Measurements from ENCODE around the gene ARHGEF33.
A peak's percentile ranks its signal among the peaks of the same experiment; 100 is the strongest.

ARHGEF33 gene

DNA sequence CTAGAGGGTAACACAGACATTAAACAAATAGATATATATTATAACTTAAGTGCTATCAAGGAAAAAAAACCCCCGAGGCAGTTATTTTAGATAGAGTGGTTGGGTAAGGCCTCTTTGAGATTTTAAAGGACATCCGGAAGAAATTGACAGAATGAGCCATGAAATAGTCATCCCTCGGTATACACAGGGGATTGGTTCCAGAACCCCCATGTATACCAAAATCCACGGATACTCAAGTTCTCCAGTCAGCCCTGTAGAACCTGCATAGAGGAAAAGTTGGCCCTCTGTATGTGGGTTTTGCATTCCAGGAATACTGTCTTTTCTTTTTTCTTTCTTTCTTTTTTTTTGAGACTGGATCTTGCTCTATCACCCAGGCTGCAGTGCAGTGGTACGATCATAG lies 15.9 kb upstream of the ARHGEF33 start:
- no peak for DNase-seq (ENCODE audit: low read depth)
- no peak overlapping the region for H3K4me3 ChIP-seq (ENCODE audit: low read length)
- TF ChIP-seq, protein P1, sequence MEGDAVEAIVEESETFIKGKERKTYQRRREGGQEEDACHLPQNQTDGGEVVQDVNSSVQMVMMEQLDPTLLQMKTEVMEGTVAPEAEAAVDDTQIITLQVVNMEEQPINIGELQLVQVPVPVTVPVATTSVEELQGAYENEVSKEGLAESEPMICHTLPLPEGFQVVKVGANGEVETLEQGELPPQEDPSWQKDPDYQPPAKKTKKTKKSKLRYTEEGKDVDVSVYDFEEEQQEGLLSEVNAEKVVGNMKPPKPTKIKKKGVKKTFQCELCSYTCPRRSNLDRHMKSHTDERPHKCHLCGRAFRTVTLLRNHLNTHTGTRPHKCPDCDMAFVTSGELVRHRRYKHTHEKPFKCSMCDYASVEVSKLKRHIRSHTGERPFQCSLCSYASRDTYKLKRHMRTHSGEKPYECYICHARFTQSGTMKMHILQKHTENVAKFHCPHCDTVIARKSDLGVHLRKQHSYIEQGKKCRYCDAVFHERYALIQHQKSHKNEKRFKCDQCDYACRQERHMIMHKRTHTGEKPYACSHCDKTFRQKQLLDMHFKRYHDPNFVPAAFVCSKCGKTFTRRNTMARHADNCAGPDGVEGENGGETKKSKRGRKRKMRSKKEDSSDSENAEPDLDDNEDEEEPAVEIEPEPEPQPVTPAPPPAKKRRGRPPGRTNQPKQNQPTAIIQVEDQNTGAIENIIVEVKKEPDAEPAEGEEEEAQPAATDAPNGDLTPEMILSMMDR (conservative IDR thresholded peaks at IDR 0.05; ENCODE audit: low read depth, low read length), result no peak

DNA sequence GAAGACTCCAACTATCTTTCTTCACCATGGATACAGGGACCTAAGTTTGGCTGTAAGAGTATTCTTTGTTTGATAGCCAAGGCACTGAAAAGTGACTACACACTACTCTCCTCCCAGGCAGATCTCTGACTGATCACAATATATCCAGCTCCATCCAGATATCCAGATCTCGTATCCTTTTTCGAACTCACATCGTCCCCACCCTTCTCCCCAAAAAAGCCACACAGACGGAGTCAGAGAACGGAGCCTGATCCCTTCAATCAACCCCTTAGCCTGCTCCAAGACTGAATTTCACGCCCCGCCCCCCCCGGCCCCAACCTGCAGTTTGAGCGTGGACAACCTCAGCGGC lies 14.5 kb upstream of the ARHGEF33 start:
- TF ChIP-seq, protein P1 (conservative IDR thresholded peaks at IDR 0.05; ENCODE audit: low read depth, low read length), result no peak
- DNase-seq (ENCODE audit: low read depth), result no peak

DNA sequence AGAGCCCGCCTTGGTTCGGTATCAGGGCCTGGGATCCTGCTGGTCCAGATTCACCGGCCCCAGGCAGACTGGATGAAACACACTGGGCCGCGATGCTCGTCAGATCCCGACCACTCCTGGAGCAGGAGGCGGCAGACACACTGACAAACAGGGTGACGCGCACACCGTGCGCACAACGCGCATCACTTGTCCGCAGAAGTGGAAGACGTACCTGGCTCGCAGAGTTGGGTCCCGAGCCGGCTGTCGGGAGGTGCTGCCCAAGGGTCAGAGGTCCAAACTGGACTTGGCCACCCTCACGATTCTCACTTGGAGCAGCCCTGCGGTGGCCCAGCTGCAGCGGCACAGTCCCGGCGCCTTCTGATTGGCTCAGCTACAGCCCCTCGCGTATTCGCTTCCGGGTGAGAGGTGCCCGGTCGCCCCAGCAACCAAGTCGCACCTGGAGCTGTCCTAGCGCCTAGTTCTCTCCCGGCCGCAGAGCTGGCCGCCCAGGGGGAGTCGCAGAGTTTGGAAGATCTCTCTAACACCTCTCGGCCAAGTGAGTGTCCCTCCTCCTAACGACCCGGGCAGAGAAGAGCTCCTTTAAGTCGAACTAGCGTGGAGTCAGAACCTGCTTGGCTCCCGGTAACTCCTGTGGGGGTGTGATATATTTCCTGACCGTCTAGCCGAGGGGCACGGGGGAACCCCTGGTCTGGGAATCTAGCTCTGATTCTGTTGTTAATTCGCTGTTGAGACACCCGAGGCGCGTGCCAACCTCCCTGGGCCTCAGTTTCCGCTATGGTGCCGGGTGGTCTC lies 13.9 kb upstream of the ARHGEF33 start, which contains the start of the genes DHX57 and MORN2:
Gene DHX57, minus strand, starts transcription at position 359 of the 792 bp plus-strand sequence. CDS start 7,529 bp downstream, outside the sequence.
Gene MORN2, plus strand, starts transcription at position 401 of the 792 bp plus-strand sequence.
- H3K4me3 ChIP-seq (ENCODE audit: low read length), result peak within 1 kb of the TSS; percentile 98
- TF ChIP-seq, protein P1 (conservative IDR thresholded peaks at IDR 0.05; ENCODE audit: low read depth, low read length), result no peak
- DNase-seq (ENCODE audit: low read depth), result peak; percentile 43

More for the DNA sequence above, 14.5 kb upstream of the ARHGEF33 start:
- H3K4me3 ChIP-seq (ENCODE audit: low read length), result peak overlapping the region; percentile 98

DNA sequence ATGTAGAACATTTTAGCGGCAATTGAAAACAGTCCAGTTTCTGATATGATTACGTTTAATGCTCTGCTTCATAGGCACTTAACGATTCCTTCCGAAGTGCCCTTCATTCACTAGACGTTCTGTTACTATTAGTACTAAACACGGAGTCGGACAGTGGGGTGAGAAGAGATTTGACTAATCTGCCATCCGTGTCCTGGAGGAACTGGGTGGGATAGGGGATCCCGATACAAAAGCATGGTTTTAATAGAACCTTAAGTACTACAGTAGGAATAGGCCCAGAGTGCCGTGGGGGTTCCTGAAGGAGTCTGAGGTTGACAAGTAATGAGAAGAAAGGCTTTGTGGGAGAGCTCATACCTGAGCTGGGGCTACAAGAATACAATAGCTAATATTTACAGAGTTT lies 13.3 kb upstream of the ARHGEF33 start:
- peak overlapping the region; percentile 98 for H3K4me3 ChIP-seq (ENCODE audit: low read length)
- TF ChIP-seq, protein P1 (conservative IDR thresholded peaks at IDR 0.05; ENCODE audit: low read depth, low read length), result no peak
- DNase-seq (ENCODE audit: low read depth), result no peak

DNA sequence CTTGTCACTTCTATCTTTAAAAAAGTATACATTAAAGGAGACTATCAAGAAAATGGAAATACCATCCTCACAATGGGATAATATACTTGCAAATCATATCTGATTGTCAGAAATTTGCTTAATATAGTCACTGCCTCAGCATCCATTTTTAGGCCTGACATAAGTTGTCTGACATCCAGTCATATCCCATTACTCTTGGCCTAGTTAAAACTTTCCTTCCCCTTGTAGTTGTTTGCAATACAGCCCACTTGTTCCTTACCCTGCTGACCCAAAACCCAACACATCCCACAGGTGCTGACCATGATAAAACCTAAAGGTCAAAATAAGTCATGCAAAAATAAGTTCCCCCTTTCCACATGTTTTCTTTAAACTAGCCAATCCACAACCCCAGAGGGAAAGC lies 3.6 kb upstream of the ARHGEF33 start:
- DNase-seq (ENCODE audit: low read depth), result no peak
- TF ChIP-seq, protein P1 (conservative IDR thresholded peaks at IDR 0.05; ENCODE audit: low read depth, low read length), result no peak
- H3K4me3 ChIP-seq (ENCODE audit: low read length), result no peak overlapping the region

DNA sequence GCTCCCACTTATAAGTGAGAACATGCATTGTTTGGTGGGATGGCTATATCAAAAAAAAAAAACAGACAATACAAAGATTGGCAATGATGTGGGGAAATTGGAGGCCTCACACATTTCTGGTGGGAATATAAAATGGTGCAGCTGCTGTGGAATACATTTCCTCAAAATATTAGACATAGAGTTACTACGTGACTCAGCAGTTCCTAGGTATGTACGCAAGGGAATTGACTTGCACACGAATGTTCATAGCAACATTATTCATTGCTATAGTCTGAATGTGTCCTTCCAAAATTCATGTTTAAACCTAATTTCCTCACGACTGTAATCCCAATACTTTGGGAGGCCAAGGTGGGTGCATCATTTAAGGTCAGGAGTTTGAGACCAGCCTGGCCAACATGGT lies 2.3 kb upstream of the ARHGEF33 start:
- TF ChIP-seq, protein P1 (conservative IDR thresholded peaks at IDR 0.05; ENCODE audit: low read depth, low read length), result no peak
- H3K4me3 ChIP-seq (ENCODE audit: low read length), result no peak overlapping the region
- no peak for DNase-seq (ENCODE audit: low read depth)
